OCI-LY3 (cell line): ENCODE measurements around the gene SLC37A2.

ENCODE experiments used
- EZH2phosphoT487 ChIP-seq: fragments of 200-600 bp; shearing (Covaris generic); IDR thresholded peaks from 2 replicates; pipeline ENCODE4 v1.6.1; 2018; ENCODE audit warnings: antibody characterized with exemption, mixed run types, low read depth
- TF ChIP-seq, protein P1 (sequence below): fragments of 200-600, 300-600 bp; sonication (generic); IDR thresholded peaks from 2 replicates; pipeline ENCODE4 v1.5.1; 2014; ENCODE audit warnings: antibody characterized with exemption, low read length, low read depth

DNA sequence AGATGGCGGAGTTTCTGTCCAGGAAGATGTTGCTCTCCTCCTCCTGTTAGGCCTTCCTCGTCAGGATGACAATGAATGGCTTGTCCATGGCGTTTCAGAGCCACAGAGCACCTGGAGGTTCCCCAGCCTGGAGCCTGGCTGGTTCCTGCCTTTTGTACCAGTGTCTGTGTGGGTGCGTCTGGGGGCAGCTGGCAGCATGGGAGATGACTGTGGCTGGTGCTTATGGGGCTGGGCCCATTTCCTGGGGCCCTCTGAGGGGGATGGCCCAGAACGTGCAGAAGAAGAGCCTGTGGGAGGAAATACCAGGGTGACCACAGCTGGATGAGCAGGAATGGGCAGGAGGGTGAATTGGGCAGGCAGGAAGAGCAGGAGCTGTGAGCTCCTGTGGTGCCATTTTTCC, 6.7 kb downstream of the SLC37A2 start:
- TF ChIP-seq, protein P1, sequence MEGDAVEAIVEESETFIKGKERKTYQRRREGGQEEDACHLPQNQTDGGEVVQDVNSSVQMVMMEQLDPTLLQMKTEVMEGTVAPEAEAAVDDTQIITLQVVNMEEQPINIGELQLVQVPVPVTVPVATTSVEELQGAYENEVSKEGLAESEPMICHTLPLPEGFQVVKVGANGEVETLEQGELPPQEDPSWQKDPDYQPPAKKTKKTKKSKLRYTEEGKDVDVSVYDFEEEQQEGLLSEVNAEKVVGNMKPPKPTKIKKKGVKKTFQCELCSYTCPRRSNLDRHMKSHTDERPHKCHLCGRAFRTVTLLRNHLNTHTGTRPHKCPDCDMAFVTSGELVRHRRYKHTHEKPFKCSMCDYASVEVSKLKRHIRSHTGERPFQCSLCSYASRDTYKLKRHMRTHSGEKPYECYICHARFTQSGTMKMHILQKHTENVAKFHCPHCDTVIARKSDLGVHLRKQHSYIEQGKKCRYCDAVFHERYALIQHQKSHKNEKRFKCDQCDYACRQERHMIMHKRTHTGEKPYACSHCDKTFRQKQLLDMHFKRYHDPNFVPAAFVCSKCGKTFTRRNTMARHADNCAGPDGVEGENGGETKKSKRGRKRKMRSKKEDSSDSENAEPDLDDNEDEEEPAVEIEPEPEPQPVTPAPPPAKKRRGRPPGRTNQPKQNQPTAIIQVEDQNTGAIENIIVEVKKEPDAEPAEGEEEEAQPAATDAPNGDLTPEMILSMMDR: no peak
- TF ChIP-seq EZH2phosphoT487: no peak
